Natural killer cell (primary cell): ENCODE measurements around the gene CLEC10A. TPM values are rescaled to one million over a fixed set of nuclear protein-coding genes. Genes with fewer than 3 reads are reported as not detected.
"Not testable (repeated sequence)": the region's sequence is repeated elsewhere in the genome, so short reads cannot be mapped to it uniquely, and the experiment has no call there.

Experiments used
- ATAC-seq, 3 donors: fragments of 150-1000 bp in 2 of 3; fragments of 200-7000 bp in 1 of 3; cut with Tn5 transposase; 1 replicate in 1 of 3; 2 replicates in 2 of 3; pipeline ENCODE4 v1.10.0; 2021; ENCODE audit warnings: mild to moderate bottlenecking in 2 of 3, moderate library complexity in 2 of 3
- DNase-seq, 2 donors: peaks; one replicate each; pipeline versions ENCODE4 v3.0.0 to v3.0.0-alpha.2; 2013 to 2021; ENCODE audit warnings: mixed read lengths in 1 of 2
- H3K27ac ChIP-seq: one replicate; pipeline ENCODE4 v1.5.1; 2013; ENCODE audit warnings: mild to moderate bottlenecking, low read length
- H3K27me3 ChIP-seq: one replicate; pipeline ENCODE4 v1.6.1; 2013; ENCODE audit warnings: low read length; ENCODE audit not compliant: control insufficient read depth, insufficient read depth
- H3K36me3 ChIP-seq: one replicate; pipeline ENCODE4 v1.6.1; 2013; ENCODE audit warnings: low read length; ENCODE audit not compliant: control insufficient read depth, insufficient read depth
- H3K4me1 ChIP-seq: one replicate; pipeline ENCODE4 v1.6.1; 2013; ENCODE audit warnings: low read length; ENCODE audit not compliant: control insufficient read depth, insufficient read depth
- H3K4me3 ChIP-seq: one replicate; pipeline ENCODE4 v1.5.1; 2013; ENCODE audit warnings: low read length
- H3K9me3 ChIP-seq: one replicate; pipeline ENCODE4 v1.6.1; 2013; ENCODE audit warnings: low read length; ENCODE audit not compliant: control insufficient read depth, insufficient read depth
- H3K27ac Mint-ChIP-seq, 2 donors: one replicate each; pipeline ENCODE4 v1.8.0; 2022; ENCODE audit warnings: mild to moderate bottlenecking in 2 of 2, mixed read lengths in 2 of 2, moderate library complexity in 1 of 2
- H3K27me3 Mint-ChIP-seq, 2 donors: one replicate each; pipeline ENCODE4 v1.8.0; 2022; ENCODE audit warnings: low read depth in 2 of 2, mixed read lengths in 2 of 2
- H3K36me3 Mint-ChIP-seq: one replicate; pipeline ENCODE4 v1.8.0; 2022; ENCODE audit warnings: mixed read lengths
- H3K4me1 Mint-ChIP-seq, 2 donors: one replicate each; pipeline ENCODE4 v1.8.0; 2022; ENCODE audit warnings: mixed read lengths in 2 of 2
- H3K4me3 Mint-ChIP-seq: one replicate; pipeline ENCODE4 v1.8.0; 2022; ENCODE audit warnings: mild to moderate bottlenecking, moderate library complexity, mixed read lengths
- H3K9me3 Mint-ChIP-seq, 2 donors: one replicate each; pipeline ENCODE4 v1.8.0; 2022; ENCODE audit warnings: mixed read lengths in 2 of 2
- CTCF ChIP-seq: fragments of 200-600 bp; IDR thresholded peaks from one replicate; pipeline ENCODE4 v1.8.0; 2022; ENCODE audit warnings: antibody characterized with exemption
- WGBS: methylation state at CpG from one replicate; pipeline ENCODE4 v1.1.7; 2013; ENCODE audit warnings: missing lambda C conversion rate; ENCODE audit not compliant: insufficient coverage; 5-methylcytosine and 5-hydroxymethylcytosine counted together
- intact Hi-C: fragments of 100-400 bp; cut with micrococcal nuclease; formaldehyde crosslinking; loops from one replicate; pipeline ENCODE4 v1.14.2; 2022
- total RNA-seq, 4 donors: library from RNA; stranded (reverse); fragments of 120-200 nt in 1 of 4; gene quantifications; one replicate each; pipeline versions ENCODE4 v1.2.3 to v1.2.4, GENCODE V29; 2013 to 2022

CLEC10A gene
- total RNA-seq, 3 donors from 2014 or later (not counting 1 experiment from before 2014, with no cell fraction given) = 0.54 to 2.2 (median 1.8) TPM

- peaks cover 10% of the 10 kb centered on the region for H3K4me1 ChIP-seq
- H3K4me3 Mint-ChIP-seq, H3K9me3 ChIP-seq, H3K27ac ChIP-seq, H3K9me3 Mint-ChIP-seq, H3K27ac Mint-ChIP-seq, H3K36me3 ChIP-seq, intact Hi-C loops, H3K27me3 ChIP-seq, H3K4me3 ChIP-seq, ATAC-seq, DNase-seq, H3K36me3 Mint-ChIP-seq: not testable (repeated sequence)
- WGBS = 90% methylated on average over 6 of the region's 6 CpGs
- H3K27me3 Mint-ChIP-seq = peaks cover 16 to 17% of the 10 kb centered on the region in 2 donors
- peaks cover 8 to 10% of the 10 kb centered on the region in 2 donors for H3K4me1 Mint-ChIP-seq
Observed at GRCh38 chr17:7089570-7089969, 9.5 kb upstream of the CLEC10A start.

- intact Hi-C loops, H3K36me3 ChIP-seq, ATAC-seq, H3K27ac ChIP-seq, H3K4me3 Mint-ChIP-seq, H3K4me3 ChIP-seq, H3K4me1 ChIP-seq, H3K9me3 ChIP-seq, H3K27ac Mint-ChIP-seq, H3K27me3 ChIP-seq, H3K9me3 Mint-ChIP-seq, H3K36me3 Mint-ChIP-seq, DNase-seq: not testable (repeated sequence)
- H3K27me3 Mint-ChIP-seq = peaks cover 13 to 16% of the 10 kb centered on the region in 2 donors
- peaks cover 12 to 13% of the 10 kb centered on the region in 2 donors for H3K4me1 Mint-ChIP-seq
- 94% methylated on average over 4 of the region's 4 CpGs for WGBS
Observed at GRCh38 chr17:7088442-7088841, 8.4 kb upstream of the CLEC10A start.

- H3K4me1 Mint-ChIP-seq = peaks cover 41 to 45% of the 10 kb centered on the region in 2 donors
- intact Hi-C loops = loop anchor here (5.0 kb wide), 1 partner anchor 37 kb away; no protein-coding TSS in a partner anchor
- 33% methylated on average over 7 of the region's 7 CpGs for WGBS
- no peak for TF ChIP-seq CTCF
- no peak overlapping the region for H3K27ac Mint-ChIP-seq
- DNase-seq (no peak), ATAC-seq (no peak)
- H3K27me3 Mint-ChIP-seq = peaks cover 13 to 15% of the 10 kb centered on the region in 2 donors
- Histone ChIP-seq H3K27me3 (peaks cover 3% of the 10 kb centered on the region), H3K27ac (no peak overlapping the region), H3K4me3 (no peak overlapping the region), H3K9me3 (no peaks in the 10 kb centered on the region), H3K4me1 (peaks cover 40% of the 10 kb centered on the region), H3K36me3 (no peaks in the 10 kb centered on the region)
- no peaks in the 10 kb centered on the region for H3K9me3 Mint-ChIP-seq
- H3K4me3 Mint-ChIP-seq = peak overlapping the region; percentile 22
- H3K36me3 Mint-ChIP-seq = no peaks in the 10 kb centered on the region
Observed at GRCh38 chr17:7084088-7084487, 4.0 kb upstream of the CLEC10A start.

- H3K4me1 Mint-ChIP-seq = peaks cover 41 to 50% of the 10 kb centered on the region in 2 donors
- H3K9me3 Mint-ChIP-seq = no peaks in the 10 kb centered on the region
- no peak overlapping the region for H3K27ac ChIP-seq
- H3K9me3 ChIP-seq = no peaks in the 10 kb centered on the region
- no peak for DNase-seq
- H3K27me3 ChIP-seq = peaks cover 3% of the 10 kb centered on the region
- peaks cover 40% of the 10 kb centered on the region for H3K4me1 ChIP-seq
- peaks cover 13 to 15% of the 10 kb centered on the region in 2 donors for H3K27me3 Mint-ChIP-seq
- TF ChIP-seq CTCF = no peak
- no peaks in the 10 kb centered on the region for H3K36me3 ChIP-seq
- ATAC-seq = no peak
- WGBS = 89% methylated on average over 4 of the region's 4 CpGs
- H3K4me3 ChIP-seq = no peak overlapping the region
- H3K4me3 Mint-ChIP-seq = peak overlapping the region; percentile 14
- intact Hi-C loops = loop anchor here (5.0 kb wide), 1 partner anchor 36 kb away; no protein-coding TSS in a partner anchor
- no peak overlapping the region for H3K27ac Mint-ChIP-seq
- H3K36me3 Mint-ChIP-seq = no peaks in the 10 kb centered on the region
Observed at GRCh38 chr17:7083592-7083991, 3.5 kb upstream of the CLEC10A start.
